NOMO-1 (cell line): ENCODE results near the gene GRIK1.

Experiments
- DNase-seq, 2 experiments: peaks; one replicate each; lab custom pipeline; 2025; ENCODE audit not compliant: unreplicated experiment in 2 of 2; lab: John Stamatoyannopoulos, UW

Gene GRIK1

GRCh38 chr21:29920938-29921337 lies 18.9 kb downstream of the GRIK1 start:
- DNase-seq, result peak; percentile 7 to 33

DNA sequence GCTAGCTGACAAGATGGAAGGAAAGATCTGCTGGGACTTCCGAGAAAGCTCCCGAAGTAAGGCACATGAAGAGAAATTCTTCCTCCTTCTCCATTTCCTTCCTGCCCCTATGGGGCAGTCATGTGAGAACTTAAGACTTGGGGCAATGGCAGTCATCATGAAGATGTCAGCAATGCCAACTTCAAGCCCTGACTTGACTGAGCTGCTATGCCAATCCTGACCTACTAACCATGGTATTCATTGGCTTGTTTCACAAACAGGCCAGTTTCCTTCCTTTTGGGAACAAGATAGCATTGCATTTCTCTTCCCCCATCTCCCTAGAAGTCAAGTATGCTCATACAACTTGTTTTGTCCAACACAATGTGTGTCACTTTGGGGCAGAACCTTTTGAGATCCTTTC lies 25.5 kb downstream of the GRIK1 start:
- DNase-seq, result no peak

DNA sequence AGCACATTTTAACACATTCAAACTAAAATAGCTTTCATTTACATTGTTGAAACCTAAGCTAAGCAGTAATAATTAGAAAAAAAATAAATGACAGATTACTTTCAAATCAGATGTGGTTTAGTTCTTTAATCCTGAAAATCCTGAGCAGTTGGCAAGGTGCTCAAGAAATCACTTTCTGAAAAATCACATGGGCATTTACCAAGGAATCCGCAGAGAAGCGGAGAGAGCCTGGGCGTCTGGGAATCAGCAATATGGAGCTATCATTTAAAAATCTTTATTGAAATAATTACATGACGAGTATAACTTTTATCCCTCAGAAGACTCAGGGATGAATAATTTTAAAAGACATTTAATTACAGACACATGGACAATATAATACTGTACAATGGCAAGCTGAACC lies 30.2 kb downstream of the GRIK1 start:
- DNase-seq, result no peak

DNA sequence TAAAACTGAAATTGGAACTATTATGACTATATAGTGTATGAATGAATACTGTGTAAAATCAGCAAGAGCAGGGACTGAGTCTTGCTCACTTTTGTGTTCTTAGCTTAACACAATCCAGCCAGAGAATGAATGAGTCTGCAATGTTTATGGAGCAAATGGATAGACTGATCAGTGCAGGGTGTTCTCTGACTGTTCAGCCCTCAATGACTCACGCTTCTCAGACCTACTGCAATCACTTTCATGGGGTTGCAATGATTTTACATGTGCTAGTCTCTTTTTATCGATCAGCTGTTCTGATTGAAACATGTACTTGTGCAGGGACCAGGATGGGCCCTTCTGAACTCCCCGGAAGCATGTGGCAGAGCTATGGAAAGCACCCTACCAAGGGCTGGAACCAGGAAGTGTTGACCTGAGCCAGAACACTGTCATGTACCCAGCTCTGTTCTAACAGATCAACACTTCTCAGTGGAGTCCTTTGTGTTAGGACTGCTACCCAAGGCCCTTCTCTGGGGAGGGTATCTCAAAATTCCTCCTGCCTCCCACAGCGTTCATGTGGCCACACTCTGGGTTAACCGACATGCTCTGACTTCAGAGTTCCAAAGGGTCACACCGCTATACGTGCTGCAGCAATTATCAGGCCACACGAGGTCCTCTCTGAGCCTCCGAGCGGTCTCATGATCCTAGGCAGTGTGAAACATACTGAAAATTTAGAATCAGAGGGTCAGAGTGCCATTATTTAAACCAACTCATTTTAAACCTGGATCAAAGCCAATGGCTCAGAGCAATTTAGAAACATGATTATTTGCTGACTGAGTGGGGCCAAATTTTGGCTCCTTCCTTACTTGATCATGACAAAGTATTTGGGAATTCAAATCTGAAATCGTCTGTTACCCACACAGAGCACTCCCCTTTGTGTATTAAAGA lies 35.2 kb downstream of the GRIK1 start:
- no peak for DNase-seq

DNA sequence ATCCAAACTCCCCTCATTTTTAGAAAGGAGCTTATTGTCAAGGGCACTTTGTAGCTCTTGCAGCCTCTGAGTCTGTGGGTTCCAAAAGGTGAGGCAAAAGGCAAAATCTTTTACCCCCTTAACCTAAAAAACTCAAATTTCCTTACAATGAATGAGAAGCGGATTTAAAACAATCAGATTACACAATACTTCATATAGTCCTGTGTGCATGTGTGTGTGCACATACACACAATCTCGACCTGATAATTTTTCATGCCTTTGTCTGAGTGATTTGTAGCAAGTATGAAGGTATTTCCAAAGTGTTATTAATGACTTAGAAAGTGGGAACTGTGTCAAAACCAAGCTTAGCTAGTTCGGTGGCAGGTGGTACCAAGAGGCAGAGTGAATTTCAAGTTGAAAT lies 42.9 kb downstream of the GRIK1 start:
- DNase-seq, result no peak

DNA sequence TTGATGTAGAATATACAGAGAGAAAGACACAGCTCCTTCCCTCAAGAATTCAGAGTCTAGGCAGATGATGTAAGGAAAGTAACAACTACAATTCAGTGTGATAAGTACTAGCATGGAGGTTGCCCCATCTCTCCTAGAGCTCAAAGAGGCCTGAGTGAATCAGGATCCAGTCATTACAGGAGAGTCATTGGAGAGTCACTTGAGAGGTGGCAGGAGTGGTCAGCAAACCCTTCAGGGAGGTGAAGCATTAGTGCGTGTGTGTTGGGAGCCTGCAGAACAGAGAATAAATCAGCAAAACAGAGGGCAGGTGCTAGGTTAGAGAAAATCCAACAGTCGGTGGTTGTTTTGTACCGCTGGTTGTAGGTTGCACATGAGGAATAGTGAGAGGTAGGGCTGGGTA lies 46.1 kb downstream of the GRIK1 start:
- DNase-seq, result no peak

GRCh38 chr21:29892379-29892778 lies 47.4 kb downstream of the GRIK1 start:
- DNase-seq, result no peak

DNA sequence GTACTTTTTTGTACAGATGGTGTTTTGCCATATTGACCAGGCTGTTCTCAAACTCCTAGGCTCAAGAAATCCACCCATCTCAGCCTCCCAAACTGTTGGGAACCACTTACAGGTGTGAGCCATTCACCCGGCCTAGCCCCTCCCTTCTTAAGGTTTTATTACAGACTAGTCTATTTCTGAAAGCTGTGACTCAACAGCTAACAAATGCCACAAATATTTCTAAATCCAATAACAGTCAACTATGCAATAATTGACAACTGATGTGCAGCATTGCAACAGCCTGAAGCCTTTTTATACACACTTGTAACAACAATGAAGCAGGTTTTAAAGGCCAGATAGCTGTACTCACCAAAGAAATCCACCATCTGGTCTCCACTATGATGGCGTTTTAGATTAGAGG lies 51.4 kb downstream of the GRIK1 start:
- DNase-seq, result peak; percentile 50 to 61

- no peak for DNase-seq
Observed at GRCh38 chr21:29887313-29888009, 52.3 kb downstream of the GRIK1 start.

GRCh38 chr21:29885491-29885890 lies 54.3 kb downstream of the GRIK1 start:
- no peak for DNase-seq

DNA sequence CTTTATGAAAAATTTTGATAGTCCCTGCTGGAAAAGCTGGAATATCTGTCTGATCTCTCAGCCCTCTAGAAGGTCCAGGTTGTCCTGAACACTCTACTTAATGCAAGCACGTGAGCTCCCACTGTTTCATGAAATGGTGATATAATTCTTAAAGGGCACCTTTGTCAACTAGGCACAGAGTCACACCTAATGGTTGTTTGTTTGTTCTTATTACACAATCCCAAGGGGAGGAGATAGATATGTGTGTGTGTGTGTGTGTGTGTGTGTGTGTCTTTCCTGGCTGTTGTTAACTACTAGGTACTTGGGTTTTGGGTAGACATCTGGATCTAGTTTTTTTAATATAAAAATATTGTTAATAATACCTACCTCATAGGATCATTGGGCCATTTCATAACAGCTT lies 63.9 kb downstream of the GRIK1 start:
- DNase-seq, result no peak

- no peak for DNase-seq
Observed at GRCh38 chr21:29875036-29875716, 64.6 kb downstream of the GRIK1 start.

DNA sequence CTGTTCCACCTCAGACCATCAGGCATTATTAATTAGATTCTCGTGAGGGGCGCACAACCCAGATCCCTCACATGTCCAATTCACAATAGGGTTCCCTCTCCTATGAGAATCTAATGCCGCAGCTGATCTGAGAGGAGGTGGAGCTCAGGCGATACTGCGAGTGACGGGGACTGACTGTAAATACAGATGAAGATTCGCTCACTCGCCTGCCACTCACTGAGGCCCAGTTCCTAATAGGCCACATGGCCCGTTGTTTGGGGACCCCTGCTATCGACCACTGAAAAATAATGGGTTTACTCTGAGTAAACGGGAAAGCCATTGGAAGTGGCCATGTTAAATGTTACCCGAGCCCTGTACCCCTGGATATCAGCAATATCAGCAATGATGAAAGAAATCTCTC lies 65.9 kb downstream of the GRIK1 start:
- DNase-seq, result no peak

DNA sequence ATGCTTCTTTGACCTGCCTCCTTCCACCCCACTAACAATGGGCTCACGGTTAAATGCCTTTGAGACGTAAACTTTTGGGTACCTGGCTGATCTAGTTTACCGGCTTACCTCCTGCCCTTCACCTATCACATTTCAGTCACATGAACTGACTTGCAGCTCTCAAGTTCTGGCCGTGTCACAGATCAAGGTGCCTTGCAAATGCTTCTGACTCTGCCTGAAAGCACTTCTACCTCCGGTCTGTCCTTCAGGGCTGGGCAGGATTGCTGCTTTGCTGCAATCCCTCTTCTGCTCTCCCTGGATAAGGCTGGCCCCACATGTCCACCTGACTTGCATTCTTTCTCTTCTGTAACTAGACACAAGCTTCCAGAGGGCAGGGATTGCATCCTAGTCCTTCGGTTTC lies 69.0 kb downstream of the GRIK1 start:
- DNase-seq, result no peak

DNA sequence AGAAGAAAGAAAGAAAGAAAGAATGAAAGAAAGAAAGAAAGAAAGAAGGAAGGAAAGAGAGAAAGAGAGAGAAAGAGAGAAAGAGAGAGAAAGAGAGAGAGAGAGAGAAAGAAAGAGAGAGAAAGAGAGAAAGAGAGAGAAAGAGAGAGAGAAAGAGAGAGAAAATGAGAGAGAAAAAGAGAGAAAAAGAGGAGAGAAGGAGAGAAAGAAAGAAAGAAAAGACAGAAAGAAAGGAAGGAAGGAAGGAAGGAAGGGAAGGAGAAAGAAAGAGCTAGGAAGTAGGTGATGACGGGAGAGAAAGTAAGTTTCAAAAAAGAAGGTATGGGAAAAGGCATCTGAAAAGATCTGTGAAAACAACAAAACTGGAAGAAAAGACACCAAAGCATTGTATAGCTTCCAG lies 72.0 kb downstream of the GRIK1 start:
- DNase-seq, result no peak

DNA sequence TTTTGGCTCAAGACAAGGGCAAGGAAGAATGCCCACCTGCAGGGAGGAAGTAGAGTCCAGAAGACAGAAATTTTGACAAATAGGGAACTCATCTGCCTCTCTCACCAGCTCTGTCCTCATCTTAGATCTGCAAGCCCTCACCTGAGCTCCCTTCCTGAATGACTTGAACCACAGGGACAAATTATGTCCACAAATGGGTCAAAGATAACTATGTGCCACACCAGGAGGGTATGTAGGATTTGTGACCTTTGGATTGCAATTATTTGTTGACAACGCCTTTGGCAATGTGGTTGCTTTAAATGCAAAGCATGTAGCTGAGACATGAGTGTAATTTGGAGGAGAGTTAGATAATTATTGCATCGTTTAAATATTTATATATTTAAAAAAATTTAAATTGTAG lies 79.5 kb downstream of the GRIK1 start:
- no peak for DNase-seq

DNA sequence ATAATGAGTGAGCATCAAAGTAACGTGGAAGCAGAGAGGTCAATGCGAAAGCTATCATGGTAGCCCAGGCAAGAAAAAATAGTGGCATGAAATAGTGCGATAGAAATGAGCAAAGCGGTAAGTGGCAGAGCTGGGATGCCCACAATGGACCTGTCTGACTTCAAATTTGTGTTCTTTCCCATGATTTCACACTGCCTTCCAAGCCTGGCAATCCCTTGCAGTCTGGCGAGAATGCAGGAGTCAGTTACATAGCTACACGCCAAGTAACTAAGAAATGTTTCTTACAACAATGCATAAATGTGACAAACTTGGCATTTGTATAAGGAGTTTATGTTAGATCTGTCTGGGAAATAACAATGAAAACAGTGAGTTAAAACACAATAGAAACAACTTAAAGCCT lies 82.6 kb downstream of the GRIK1 start:
- DNase-seq, result no peak

DNA sequence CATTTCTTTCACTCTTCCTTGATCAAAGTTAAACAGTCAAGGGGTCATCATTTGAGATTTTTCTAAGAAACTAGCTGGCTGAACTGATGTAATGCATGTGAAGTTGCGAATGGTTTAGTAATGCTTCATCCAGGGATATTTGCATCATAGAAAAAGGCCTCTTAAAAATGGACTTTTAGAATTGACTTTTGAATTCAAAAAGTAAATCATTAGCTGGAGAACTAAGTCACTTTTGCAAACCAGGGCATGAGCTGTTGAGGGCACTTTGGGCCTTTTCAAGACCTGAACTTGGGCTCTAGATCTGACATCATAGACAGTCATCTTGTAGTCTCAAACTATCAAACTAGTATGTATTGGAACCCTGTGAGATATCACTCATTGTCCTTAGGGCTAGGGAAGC lies 85.0 kb downstream of the GRIK1 start:
- no peak for DNase-seq

- DNase-seq, result no peak
Observed at GRCh38 chr21:29851611-29852010, 88.2 kb downstream of the GRIK1 start.

DNA sequence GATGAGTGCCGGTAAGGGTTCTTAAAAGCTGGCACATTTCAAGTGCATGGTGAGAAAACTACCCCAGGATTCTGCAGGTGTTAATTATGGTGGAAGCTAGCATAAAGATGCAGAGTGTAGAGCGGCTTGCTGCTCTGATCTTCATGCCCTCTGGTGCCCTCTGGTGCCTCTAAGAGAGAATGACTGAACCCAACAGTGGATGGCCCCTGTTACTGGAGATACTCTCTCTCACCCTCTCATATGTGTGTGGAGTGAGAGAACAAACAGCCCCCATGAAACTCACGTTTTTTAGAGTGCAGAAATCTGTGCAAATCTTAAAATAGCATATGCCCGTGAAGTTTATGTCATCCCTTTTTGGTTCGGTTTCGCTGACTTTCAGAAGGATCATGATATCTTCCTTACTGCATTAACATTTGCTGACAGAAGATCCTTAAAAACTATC lies 90.0 kb downstream of the GRIK1 start:
- peak; percentile 40 to 63 for DNase-seq

- DNase-seq, result no peak
Observed at GRCh38 chr21:29843804-29844203, 96.0 kb downstream of the GRIK1 start.

DNA sequence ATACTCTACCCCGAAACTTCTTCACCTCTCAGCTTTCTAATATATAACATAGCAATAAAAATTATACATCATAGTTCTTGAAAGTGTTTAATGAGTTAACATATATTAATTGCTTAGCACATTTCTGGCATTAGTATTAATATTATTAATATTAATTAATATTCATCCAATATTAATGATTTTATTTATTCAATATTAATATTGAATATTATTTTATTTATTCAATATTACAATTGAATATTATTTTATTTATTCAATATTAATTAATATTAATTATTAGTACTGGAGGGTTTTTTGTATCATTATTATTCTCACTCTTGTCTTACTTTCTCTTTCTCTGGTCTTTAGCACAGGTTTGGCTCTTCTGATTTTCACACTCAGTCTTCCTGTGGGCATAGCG lies 105.2 kb downstream of the GRIK1 start:
- no peak for DNase-seq
